H7 (cell line): Measurements from ENCODE around the gene RAB7B. TPM values are rescaled to one million over a fixed set of nuclear protein-coding genes. Genes with fewer than 3 reads are reported as not detected.

Experiments
- DNase-seq: peaks from one replicate; pipeline ENCODE4 v3.0.0; 2012
- H3K27me3 ChIP-seq: 2 replicates; pipeline ENCODE4 v1.6.0; 2011; ENCODE audit warnings: mild to moderate bottlenecking, low read length; ENCODE audit not compliant: control insufficient read depth, insufficient read depth
- H3K36me3 ChIP-seq: replicated peaks from 2 replicates; pipeline ENCODE4 v1.5.1; 2011; ENCODE audit warnings: low read length; ENCODE audit not compliant: control insufficient read depth, insufficient read depth
- H3K4me3 ChIP-seq: 2 replicates; pipeline ENCODE4 v1.5.1; 2011; ENCODE audit warnings: low read depth, mild to moderate bottlenecking, control low read depth, low read length, moderate library complexity; ENCODE audit not compliant: insufficient read depth
- total RNA-seq: library from RNA; depleted of rRNA; stranded (reverse); fragments of >200 nt; shearing (Covaris generic); gene quantifications from 2 replicates; pipeline ENCODE4 v1.2.3, GENCODE V29; 2014; rRNA removed

RAB7B gene
- total RNA-seq, 1 experiment from 2014 or later, result not detected

GRCh38 chr1:205933671-205934618 lies 69.2 kb downstream of the RAB7B start:
- Histone ChIP-seq H3K36me3 (no peaks in the 10 kb centered on the region), H3K4me3 (no peak overlapping the region), H3K27me3 (no peaks in the 10 kb centered on the region; the same call in 1 of the 2 replicates)
- DNase-seq, result peak; percentile 61

GRCh38 chr1:205932776-205933175 lies 70.4 kb downstream of the RAB7B start:
- H3K4me3 ChIP-seq, result no peak overlapping the region
- no peak for DNase-seq
- no peaks in the 10 kb centered on the region; the same call in 1 of the 2 replicates for H3K27me3 ChIP-seq
- no peaks in the 10 kb centered on the region for H3K36me3 ChIP-seq

DNA sequence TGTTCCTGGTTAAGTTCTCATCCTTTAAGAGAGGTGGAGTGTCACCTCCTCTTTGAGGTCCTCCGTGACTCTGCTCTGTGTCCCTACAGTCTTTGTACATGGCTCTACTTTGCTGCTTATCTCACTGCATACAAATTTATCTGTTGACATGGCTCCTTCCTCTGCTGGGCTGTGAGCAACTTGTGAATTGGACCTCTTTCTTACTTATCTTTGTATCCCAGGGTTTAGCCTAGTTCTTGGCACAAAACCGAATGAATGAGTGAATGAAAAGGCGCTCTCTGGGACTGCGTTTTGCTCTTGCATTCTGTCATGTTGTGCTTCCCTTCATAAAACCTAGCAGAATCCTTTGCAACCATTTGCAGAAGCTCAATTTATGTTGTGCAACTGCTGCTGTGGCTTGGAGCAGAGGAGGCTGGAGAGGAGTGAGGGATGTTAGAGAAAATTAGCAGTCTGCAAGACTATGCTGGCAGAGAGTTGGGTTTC lies 72.4 kb downstream of the RAB7B start:
- Histone ChIP-seq H3K36me3 (no peaks in the 10 kb centered on the region), H3K27me3 (no peaks in the 10 kb centered on the region; the same call in 1 of the 2 replicates)
- DNase-seq, result no peak

GRCh38 chr1:205930195-205930577 lies 73.0 kb downstream of the RAB7B start:
- Histone ChIP-seq H3K4me3 (no peak overlapping the region), H3K36me3 (no peaks in the 10 kb centered on the region), H3K27me3 (no peaks in the 10 kb centered on the region; the same call in 1 of the 2 replicates)
- no peak for DNase-seq

More for the DNA sequence above, 72.4 kb downstream of the RAB7B start:
- no peak overlapping the region for H3K4me3 ChIP-seq

DNA sequence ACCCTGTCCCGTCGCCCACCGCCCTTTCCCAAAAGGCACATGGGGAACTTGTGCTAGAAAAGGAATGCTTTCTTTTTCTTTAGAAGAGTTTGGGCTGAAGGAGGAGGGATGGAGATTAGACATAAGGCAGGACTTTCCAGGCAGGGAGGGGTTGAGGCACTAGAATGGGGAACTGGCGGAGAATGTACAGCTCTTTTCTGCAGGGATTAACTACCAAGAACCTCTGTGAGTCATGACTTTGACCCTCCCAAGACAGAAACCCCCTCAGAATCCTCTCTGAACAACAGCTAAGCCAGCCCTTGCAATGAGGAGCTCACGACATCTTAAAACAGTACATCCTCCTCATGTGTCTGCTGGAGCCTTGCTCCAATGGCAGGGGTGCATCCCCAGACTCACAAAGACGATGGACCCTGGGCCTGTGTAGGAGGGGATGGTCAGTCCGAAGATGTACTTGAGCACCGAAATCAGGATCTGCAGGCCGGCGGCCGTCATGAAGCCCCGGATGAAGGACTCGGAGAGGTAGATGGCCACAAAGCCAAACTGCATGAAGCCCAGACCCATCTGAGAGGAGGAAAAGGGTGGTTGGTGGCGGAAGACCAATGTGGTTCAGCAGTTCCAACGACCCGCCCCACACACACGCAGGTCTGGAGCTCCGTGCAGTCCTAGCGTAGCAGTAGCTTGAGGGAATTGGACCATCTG lies 73.5 kb downstream of the RAB7B start:
- no peaks in the 10 kb centered on the region; the same call in 1 of the 2 replicates for H3K27me3 ChIP-seq
- no peak overlapping the region for H3K4me3 ChIP-seq
- DNase-seq, result no peak
- H3K36me3 ChIP-seq, result no peaks in the 10 kb centered on the region

GRCh38 chr1:205928317-205928716 lies 74.9 kb downstream of the RAB7B start:
- no peak for DNase-seq
- Histone ChIP-seq H3K4me3 (no peak overlapping the region), H3K36me3 (no peaks in the 10 kb centered on the region), H3K27me3 (no peaks in the 10 kb centered on the region; the same call in 1 of the 2 replicates)

- H3K36me3 ChIP-seq, result no peaks in the 10 kb centered on the region
- no peaks in the 10 kb centered on the region; the same call in 1 of the 2 replicates for H3K27me3 ChIP-seq
- H3K4me3 ChIP-seq, result no peak overlapping the region
- DNase-seq, result no peak
Measured at GRCh38 chr1:205927676-205928075, 75.5 kb downstream of the RAB7B start.

DNA sequence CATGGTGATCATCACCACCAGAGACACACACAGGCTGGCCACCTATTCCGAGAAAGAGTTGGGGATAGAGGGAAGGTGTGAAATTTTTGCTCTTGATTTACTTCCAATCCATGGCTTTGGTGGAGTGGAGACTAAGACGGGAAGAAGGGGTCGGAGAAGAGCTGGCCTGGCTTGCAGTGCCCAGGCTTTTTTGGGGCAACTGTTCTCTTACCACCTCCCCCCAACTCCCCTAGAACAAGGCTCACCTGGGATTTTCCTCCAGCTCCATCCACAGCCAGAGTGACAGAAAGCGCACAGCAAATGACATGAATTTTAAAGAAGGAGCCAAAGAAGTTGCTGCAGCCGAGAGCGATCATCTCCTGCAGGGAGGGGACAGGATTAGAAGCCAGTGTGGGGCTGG lies 75.9 kb downstream of the RAB7B start:
- Histone ChIP-seq H3K36me3 (no peaks in the 10 kb centered on the region), H3K27me3 (no peaks in the 10 kb centered on the region; the same call in 1 of the 2 replicates), H3K4me3 (no peak overlapping the region)
- DNase-seq, result no peak

Other genes starting within 250 kb of the RAB7B start
- gene RAB29, start 227.9 kb downstream of the RAB7B start, total RNA-seq, result 7.6 and 10.7 TPM in 2 replicates
- 23.3 and 23.5 TPM in 2 replicates for gene SLC41A1, start 190.2 kb downstream of the RAB7B start, total RNA-seq
- gene PM20D1, start 153.3 kb downstream of the RAB7B start, total RNA-seq, result not detected in 2 replicates
- gene SLC26A9, start 59.9 kb downstream of the RAB7B start, total RNA-seq, result not detected in 2 replicates
- gene CTSE, start 20.5 kb upstream of the RAB7B start, total RNA-seq, result not detected in 2 replicates
- not detected in 2 replicates for gene RHEX, start 49.8 kb upstream of the RAB7B start, total RNA-seq
- not detected in 2 replicates for gene AVPR1B, start 114.0 kb upstream of the RAB7B start, total RNA-seq
- gene FAM72A, start 199.4 kb upstream of the RAB7B start, total RNA-seq, result 21.8 and 35.3 TPM in 2 replicates
- gene SRGAP2, start 200.1 kb upstream of the RAB7B start, total RNA-seq, result 66.8 and 82.9 TPM in 2 replicates